Skeletal muscle tissue (tissue), 4 donors: ENCODE measurements around the gene LSM3. TPM values are rescaled to one million over a fixed set of nuclear protein-coding genes. Genes with fewer than 3 reads are reported as not detected.
A peak's percentile ranks its signal among the peaks of the same experiment; 100 is the strongest.

Experiments
- H3K27ac ChIP-seq: one replicate; pipeline ENCODE4 v1.7.0; 2013; ENCODE audit warnings: mild to moderate bottlenecking, low read depth, low read length, inconsistent platforms
- H3K27me3 ChIP-seq, 3 donors: one replicate each; pipeline ENCODE4 v1.7.0; 2013; ENCODE audit warnings: low read length in 3 of 3; ENCODE audit not compliant: control insufficient read depth in 3 of 3, insufficient read depth in 3 of 3
- H3K36me3 ChIP-seq, 3 donors: one replicate each; pipeline ENCODE4 v1.7.0; 2013; ENCODE audit warnings: low read length in 3 of 3; ENCODE audit not compliant: control insufficient read depth in 3 of 3, insufficient read depth in 3 of 3
- H3K4me1 ChIP-seq, 3 donors: one replicate each; pipeline ENCODE4 v1.7.0; 2013; ENCODE audit warnings: low read length in 3 of 3, mild to moderate bottlenecking in 3 of 3; ENCODE audit not compliant: control insufficient read depth in 3 of 3, insufficient read depth in 3 of 3
- H3K4me3 ChIP-seq, 3 donors: one replicate each; pipeline ENCODE4 v1.7.0; 2013; ENCODE audit warnings: low read length in 3 of 3
- H3K9ac ChIP-seq, 3 donors: one replicate each; pipeline ENCODE4 v1.7.0; 2013; ENCODE audit warnings: low read length in 3 of 3, mild to moderate bottlenecking in 3 of 3, moderate library complexity in 2 of 3, low read depth in 1 of 3
- H3K9me3 ChIP-seq, 3 donors: one replicate each; pipeline ENCODE4 v1.7.0; 2013; ENCODE audit warnings: low read length in 3 of 3; ENCODE audit not compliant: control insufficient read depth in 3 of 3
- total RNA-seq: library from RNA; depleted of rRNA; stranded (reverse); fragments of >200 nt; gene quantifications from one replicate; pipeline ENCODE4 v1.2.3, GENCODE V29; 2014
- donor health status: Osteomylitis.

LSM3 gene
- total RNA-seq, 1 donor from 2014 or later = 14.6 TPM

GRCh38 chr3:14212032-14212431, 33.4 kb downstream of the LSM3 start:
- no peak overlapping the region for H3K27ac ChIP-seq
- no peaks in the 10 kb centered on the region for H3K27me3 ChIP-seq
- no peaks in the 10 kb centered on the region for H3K36me3 ChIP-seq
- no peaks in the 10 kb centered on the region for H3K4me1 ChIP-seq
- H3K9ac ChIP-seq = no peak overlapping the region
- no peak overlapping the region for H3K4me3 ChIP-seq
- no peaks in the 10 kb centered on the region for H3K9me3 ChIP-seq

- H3K27me3 ChIP-seq = no peaks in the 10 kb centered on the region
- no peak overlapping the region for H3K9ac ChIP-seq
- H3K9me3 ChIP-seq = no peaks in the 10 kb centered on the region
- no peak overlapping the region for H3K4me3 ChIP-seq
- H3K27ac ChIP-seq = no peak overlapping the region
- no peaks in the 10 kb centered on the region for H3K36me3 ChIP-seq
- H3K4me1 ChIP-seq = no peaks in the 10 kb centered on the region
These were observed 34.6 kb downstream of the LSM3 start for GRCh38 chr3:14213066-14213774.

GRCh38 chr3:14214764-14215163, 36.1 kb downstream of the LSM3 start:
- Histone ChIP-seq H3K4me1 (no peaks in the 10 kb centered on the region), H3K9ac (no peak overlapping the region), H3K36me3 (no peaks in the 10 kb centered on the region), H3K27me3 (no peaks in the 10 kb centered on the region), H3K27ac (no peak overlapping the region), H3K4me3 (no peak overlapping the region), H3K9me3 (no peaks in the 10 kb centered on the region)

GRCh38 chr3:14216257-14217048, 37.8 kb downstream of the LSM3 start:
- no peaks in the 10 kb centered on the region for H3K27me3 ChIP-seq
- no peaks in the 10 kb centered on the region for H3K36me3 ChIP-seq
- H3K9me3 ChIP-seq = peaks cover 0 to under 1% (median 0%) of the 10 kb centered on the region in 3 donors
- H3K4me3 ChIP-seq = peak overlapping the region; percentile 53 to 72 (median 66)
- H3K9ac ChIP-seq = peak overlapping the region in 1 of 3 donors; percentile 50
- no peaks in the 10 kb centered on the region for H3K4me1 ChIP-seq
- H3K27ac ChIP-seq = no peak overlapping the region

GRCh38 chr3:14218355-14218754, 39.7 kb downstream of the LSM3 start:
- H3K9ac ChIP-seq = no peak overlapping the region
- no peaks in the 10 kb centered on the region for H3K4me1 ChIP-seq

GRCh38 chr3:14220933-14221332, 42.3 kb downstream of the LSM3 start:
- no peak overlapping the region for H3K27ac ChIP-seq
- no peaks in the 10 kb centered on the region for H3K4me1 ChIP-seq
- H3K9ac ChIP-seq = no peak overlapping the region
- peaks cover 0 to 2% (median 0%) of the 10 kb centered on the region in 3 donors for H3K9me3 ChIP-seq
- no peaks in the 10 kb centered on the region for H3K36me3 ChIP-seq
- no peak overlapping the region for H3K4me3 ChIP-seq
- H3K27me3 ChIP-seq = no peaks in the 10 kb centered on the region

More at GRCh38 chr3:14218355-14218754, 39.7 kb downstream of the LSM3 start:
- H3K36me3 ChIP-seq = no peaks in the 10 kb centered on the region
- H3K4me3 ChIP-seq = no peak overlapping the region
- no peaks in the 10 kb centered on the region for H3K27me3 ChIP-seq
- H3K9me3 ChIP-seq = peaks cover 0 to 2% (median 0%) of the 10 kb centered on the region in 3 donors
- no peak overlapping the region for H3K27ac ChIP-seq

GRCh38 chr3:14221902-14222301, 43.3 kb downstream of the LSM3 start:
- Histone ChIP-seq H3K4me1 (no peaks in the 10 kb centered on the region), H3K9ac (no peak overlapping the region), H3K4me3 (no peak overlapping the region), H3K27me3 (no peaks in the 10 kb centered on the region), H3K9me3 (peaks cover 0 to 2% (median 0%) of the 10 kb centered on the region in 3 donors), H3K36me3 (no peaks in the 10 kb centered on the region), H3K27ac (no peak overlapping the region)

- no peak overlapping the region for H3K9ac ChIP-seq
- H3K4me1 ChIP-seq = no peaks in the 10 kb centered on the region
- H3K9me3 ChIP-seq = peaks cover 0 to 2% (median 0%) of the 10 kb centered on the region in 3 donors
- H3K4me3 ChIP-seq = no peak overlapping the region
- no peaks in the 10 kb centered on the region for H3K27me3 ChIP-seq
- H3K27ac ChIP-seq = no peak overlapping the region
- no peaks in the 10 kb centered on the region for H3K36me3 ChIP-seq
These were observed 43.8 kb downstream of the LSM3 start for GRCh38 chr3:14222457-14222856.

GRCh38 chr3:14222900-14223594, 44.4 kb downstream of the LSM3 start:
- H3K27ac ChIP-seq = no peak overlapping the region
- no peaks in the 10 kb centered on the region for H3K4me1 ChIP-seq
- H3K9ac ChIP-seq = no peak overlapping the region
- no peak overlapping the region for H3K4me3 ChIP-seq
- H3K27me3 ChIP-seq = no peaks in the 10 kb centered on the region
- H3K36me3 ChIP-seq = no peaks in the 10 kb centered on the region
- peaks cover 0 to 2% (median 0%) of the 10 kb centered on the region in 3 donors for H3K9me3 ChIP-seq

GRCh38 chr3:14223595-14223994, 45.0 kb downstream of the LSM3 start:
- no peaks in the 10 kb centered on the region for H3K4me1 ChIP-seq

More at GRCh38 chr3:14223595-14223994, 45.0 kb downstream of the LSM3 start:
- Histone ChIP-seq H3K9ac (no peak overlapping the region), H3K27ac (no peak overlapping the region), H3K9me3 (peaks cover 0 to 2% (median 0%) of the 10 kb centered on the region in 3 donors), H3K27me3 (no peaks in the 10 kb centered on the region), H3K4me3 (no peak overlapping the region), H3K36me3 (no peaks in the 10 kb centered on the region)
